Neuron (in vitro differentiated cells): Measurements from ENCODE around the gene FIBCD1.
"Not testable (repeated sequence)": the region's sequence is repeated elsewhere in the genome, so short reads cannot be mapped to it uniquely, and the experiment has no call there.

Experiments used
- H2AFZ ChIP-seq: one replicate; pipeline ENCODE4 v1.6.1; 2013; ENCODE audit warnings: low read depth, mild to moderate bottlenecking, inconsistent platforms, low read length, moderate library complexity
- H3K27me3 ChIP-seq: one replicate; pipeline ENCODE4 v1.6.1; 2013; ENCODE audit warnings: low read length; ENCODE audit not compliant: insufficient read depth
- H3K36me3 ChIP-seq: one replicate; pipeline ENCODE4 v1.6.1; 2013; ENCODE audit warnings: low read length; ENCODE audit not compliant: insufficient read depth
- H3K4me1 ChIP-seq: one replicate; pipeline ENCODE4 v1.6.1; 2013; ENCODE audit warnings: low read length; ENCODE audit not compliant: insufficient read depth
- H3K4me3 ChIP-seq: 2 replicates; pipeline ENCODE4 v1.5.1; 2013; ENCODE audit warnings: mild to moderate bottlenecking, low read length, moderate library complexity
- H3K9me3 ChIP-seq: one replicate; pipeline ENCODE4 v1.6.1; 2013; ENCODE audit warnings: low read length

Gene FIBCD1

DNA sequence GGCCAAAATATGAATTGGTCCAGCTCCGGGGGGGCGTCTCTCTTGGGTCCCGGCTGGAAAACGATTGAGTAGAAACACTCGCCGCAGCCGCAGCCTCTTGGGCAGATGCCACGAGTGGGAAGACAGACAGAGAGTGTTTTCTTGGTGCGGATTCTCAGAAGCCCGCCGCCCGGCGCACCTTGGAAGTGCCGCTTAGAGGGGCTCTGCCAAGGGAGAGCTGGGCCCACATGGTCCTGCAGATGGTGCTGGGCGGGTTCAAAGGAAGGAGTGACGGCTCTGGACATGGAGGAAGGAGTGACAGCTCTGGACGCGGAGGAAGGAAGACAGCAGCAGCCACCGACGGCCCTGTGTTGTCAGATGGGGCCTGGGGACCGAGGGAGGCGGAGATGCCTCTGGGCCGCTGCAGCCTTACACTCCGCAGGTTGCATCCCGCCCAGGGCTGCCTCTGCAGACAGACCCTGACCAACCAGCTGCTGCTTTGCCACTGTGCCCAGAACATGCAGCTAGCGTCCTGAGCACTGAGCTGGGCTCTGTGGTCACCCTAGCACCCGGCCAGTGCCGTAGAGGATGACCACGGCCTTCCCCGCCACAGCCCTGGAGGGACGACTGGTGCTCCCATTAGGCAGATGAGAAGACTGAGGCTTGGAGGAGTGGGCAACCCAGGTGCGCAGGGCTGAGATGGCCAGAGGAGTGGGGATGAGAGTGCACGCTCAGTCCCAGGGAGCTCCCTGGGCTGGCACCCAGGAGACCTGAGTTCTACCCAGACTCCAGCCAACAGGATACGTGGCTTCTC lies 21.7 kb downstream of the FIBCD1 start:
- Histone ChIP-seq H2AFZ (no peak overlapping the region), H3K36me3 (no peaks in the 10 kb centered on the region), H3K4me1 (peaks cover 32% of the 10 kb centered on the region), H3K27me3 (peaks cover 76% of the 10 kb centered on the region), H3K4me3 (no peak overlapping the region), H3K9me3 (no peaks in the 10 kb centered on the region)

DNA sequence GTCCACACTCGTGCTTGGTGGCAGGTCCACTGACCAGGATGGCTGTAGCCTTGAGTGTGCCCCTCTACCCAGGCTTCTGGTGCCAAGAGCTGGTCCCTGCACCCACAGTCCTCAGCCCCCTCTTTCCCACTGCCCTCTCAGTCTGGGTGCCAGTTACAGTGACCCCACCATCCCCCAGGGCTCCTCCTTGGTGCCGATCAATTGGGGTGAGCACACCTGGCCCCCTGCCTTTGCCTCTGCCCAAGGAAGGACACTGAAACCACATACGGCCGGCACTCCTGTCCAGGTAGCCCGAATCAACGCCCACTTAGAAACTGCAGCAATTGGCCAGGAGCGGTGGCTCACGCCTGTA lies 24.0 kb downstream of the FIBCD1 start:
- Histone ChIP-seq H3K4me1 (peaks cover 17% of the 10 kb centered on the region), H3K4me3 (no peak overlapping the region), H3K9me3 (no peaks in the 10 kb centered on the region), H2AFZ (no peak overlapping the region), H3K36me3 (no peaks in the 10 kb centered on the region), H3K27me3 (peaks cover 54% of the 10 kb centered on the region)

DNA sequence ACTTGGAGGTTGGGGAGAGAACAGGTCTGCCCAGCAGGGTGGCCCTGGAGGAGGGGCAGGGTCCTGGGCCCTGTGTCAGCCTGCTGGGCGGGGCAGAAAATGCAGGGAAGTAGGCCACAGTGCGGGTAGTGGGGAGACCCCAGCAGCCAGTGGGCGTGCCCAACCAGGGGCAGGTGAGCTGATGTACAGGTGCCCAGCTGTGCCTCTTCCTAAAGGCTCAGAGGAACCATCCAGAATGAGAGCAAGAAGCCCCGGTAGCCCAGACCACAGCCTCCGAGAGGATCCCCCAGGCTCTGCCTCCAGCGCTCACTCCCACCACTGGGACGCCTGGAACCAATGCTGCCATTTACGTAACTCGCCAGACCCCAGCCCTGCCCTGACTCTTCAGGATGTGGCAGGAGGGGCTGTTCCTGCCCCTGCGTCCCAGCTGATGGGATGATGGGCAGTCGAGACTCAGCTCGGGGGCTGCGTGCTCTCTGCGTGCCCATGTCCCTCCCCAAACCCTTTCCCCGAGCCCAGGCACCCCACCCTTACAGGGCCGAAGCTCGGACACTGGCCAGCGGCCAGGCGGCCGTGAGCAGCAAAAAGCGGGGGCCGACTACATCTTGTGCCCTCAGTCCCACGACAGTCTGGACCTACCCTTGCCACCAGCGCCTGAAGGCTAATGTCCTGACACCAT lies 24.5 kb downstream of the FIBCD1 start:
- H3K27me3 ChIP-seq: peaks cover 52% of the 10 kb centered on the region
- no peak overlapping the region for H3K4me3 ChIP-seq
- H3K36me3 ChIP-seq: no peaks in the 10 kb centered on the region
- no peak overlapping the region for H2AFZ ChIP-seq
- H3K4me1 ChIP-seq: peaks cover 17% of the 10 kb centered on the region
- no peaks in the 10 kb centered on the region for H3K9me3 ChIP-seq

DNA sequence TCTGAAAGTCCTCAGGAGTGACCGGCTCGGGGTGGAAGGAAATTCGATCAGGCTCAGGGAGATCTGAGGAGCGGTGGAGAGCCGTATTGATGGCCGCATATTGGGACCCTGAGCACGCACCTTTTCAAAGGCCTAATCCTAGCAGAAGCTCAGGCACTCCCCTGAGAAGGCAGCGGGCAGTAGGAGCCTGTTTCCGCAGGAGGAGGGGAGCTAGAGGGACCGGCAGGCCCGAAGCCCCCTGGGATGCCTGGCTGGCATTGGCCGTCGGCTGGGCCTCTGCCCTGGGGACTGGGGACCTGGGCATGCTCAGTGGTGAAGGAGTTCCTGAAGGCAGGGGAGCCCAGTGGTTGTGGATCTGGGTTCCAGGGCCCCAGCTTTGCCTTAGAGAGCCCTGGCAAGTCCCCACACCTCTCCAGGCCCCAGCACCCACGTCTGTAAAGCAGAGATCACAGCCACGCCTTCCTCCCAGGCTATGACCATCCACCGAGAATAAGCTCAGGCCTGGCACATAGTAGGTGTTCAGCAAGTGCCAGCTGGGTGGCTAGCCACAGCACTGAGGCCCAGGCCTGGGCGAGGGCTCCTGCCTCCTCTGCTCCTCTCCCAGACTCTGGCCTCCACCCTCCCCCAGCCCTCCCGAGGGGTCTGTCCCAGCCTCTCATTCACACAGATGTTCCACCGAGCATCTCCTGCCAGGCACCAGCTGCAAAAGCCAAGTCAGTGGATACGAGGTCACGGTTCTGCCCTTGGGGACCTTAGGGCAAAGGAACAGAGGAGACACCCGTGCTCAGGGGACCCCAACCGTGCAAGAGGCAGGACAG lies 25.2 kb downstream of the FIBCD1 start:
- Histone ChIP-seq H2AFZ (no peak overlapping the region), H3K9me3 (no peaks in the 10 kb centered on the region), H3K4me1 (peaks cover 17% of the 10 kb centered on the region), H3K4me3 (no peak overlapping the region), H3K27me3 (peaks cover 44% of the 10 kb centered on the region), H3K36me3 (no peaks in the 10 kb centered on the region)

DNA sequence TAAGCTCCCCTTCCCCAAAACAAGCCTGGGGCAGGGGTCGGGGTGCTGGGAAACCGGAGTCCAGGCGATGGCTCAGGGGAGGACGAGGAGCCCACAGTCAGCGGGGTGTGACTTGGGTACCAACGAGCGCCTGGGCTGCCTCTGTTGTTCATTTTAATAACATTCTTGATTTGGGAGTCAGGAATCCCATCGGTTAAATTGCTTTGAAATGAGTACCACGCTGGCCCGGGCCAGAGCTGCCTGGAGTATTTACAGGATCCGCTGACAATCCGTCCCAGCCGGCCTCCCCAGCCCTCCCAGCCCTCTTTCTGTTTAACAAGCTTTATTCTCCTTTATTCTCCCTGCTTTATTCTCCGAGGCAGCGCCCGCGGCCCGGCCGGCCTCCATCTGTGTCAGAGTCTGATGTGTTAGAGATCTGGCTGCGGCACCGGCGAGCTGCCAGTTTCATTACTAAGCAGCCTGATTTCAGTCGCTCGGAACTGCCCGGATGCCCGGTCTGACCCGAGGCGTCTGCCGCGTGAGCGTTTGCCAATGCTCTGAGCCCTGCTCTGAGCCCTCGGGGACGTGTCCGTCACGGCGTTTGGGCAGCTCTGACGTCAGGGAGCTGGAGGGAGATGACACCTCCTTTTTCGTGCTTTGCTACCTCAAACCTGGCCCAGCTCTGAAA lies 26.0 kb downstream of the FIBCD1 start:
- H3K9me3 ChIP-seq: no peaks in the 10 kb centered on the region
- peaks cover 17% of the 10 kb centered on the region for H3K4me1 ChIP-seq
- H3K36me3 ChIP-seq: no peaks in the 10 kb centered on the region
- peaks cover 38% of the 10 kb centered on the region for H3K27me3 ChIP-seq
- no peak overlapping the region for H2AFZ ChIP-seq
- no peak overlapping the region for H3K4me3 ChIP-seq

DNA sequence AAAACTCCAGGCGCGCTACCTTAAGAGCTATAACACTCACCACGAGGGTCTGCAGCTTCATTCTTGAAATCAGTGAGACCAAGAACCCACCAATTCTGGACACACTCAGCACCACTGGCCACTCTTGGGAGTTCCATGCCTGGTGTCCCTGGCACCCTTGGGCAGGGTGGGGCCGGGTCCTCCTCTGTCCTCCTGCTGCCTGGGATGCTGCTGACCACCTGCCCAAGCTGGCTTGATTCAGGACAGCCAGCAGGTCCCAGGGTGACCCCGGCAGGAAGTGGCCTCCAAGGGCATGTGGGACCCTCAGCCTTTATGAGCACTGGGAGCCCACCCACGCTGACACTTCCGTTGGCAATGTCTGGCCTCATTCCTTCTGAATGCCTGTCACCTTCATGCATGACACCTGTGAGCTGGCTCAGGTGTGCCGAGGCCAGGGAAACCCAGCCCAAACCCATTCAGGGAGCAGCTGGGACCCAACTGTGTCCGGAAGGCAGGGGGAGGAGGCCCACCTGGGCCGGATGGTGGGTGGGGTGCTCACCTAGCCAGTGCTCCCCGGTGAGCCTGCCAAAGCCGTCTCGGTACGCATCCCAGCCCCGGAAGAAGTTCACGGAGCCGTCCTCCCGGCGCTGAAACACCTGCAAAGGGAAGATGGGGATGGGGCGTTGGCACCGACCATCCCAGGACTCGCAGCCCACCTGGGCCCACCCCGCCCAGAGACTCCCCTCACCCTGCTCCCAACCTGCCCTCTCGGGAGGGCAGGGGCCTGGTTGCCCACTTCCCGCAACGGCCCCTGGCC lies 27.6 kb downstream of the FIBCD1 start:
- Histone ChIP-seq H3K9me3 (no peaks in the 10 kb centered on the region), H3K4me1 (peaks cover 17% of the 10 kb centered on the region), H3K27me3 (peaks cover 30% of the 10 kb centered on the region), H3K36me3 (no peaks in the 10 kb centered on the region), H2AFZ (no peak overlapping the region), H3K4me3 (no peak overlapping the region)

DNA sequence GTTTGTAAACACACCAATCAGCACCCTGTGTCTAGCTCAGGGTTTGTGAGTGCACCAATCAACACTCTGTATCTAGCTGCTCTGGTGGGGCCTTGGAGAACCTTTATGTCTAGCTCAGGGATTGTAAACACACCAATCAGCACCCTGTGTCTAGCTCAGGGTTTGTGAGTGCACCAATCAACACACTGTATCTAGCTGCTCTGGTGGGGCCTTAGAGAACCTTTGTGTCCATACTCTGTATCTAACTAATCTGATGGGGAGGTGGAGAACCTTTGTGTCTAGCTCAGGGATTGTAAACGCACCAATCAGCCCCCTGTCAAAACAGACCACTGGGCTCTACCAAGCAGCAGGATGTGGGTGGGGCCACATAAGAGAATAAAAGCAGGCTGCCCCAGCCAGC lies 28.4 kb downstream of the FIBCD1 start:
- not testable (repeated sequence) for H3K9me3 ChIP-seq, H3K36me3 ChIP-seq

DNA sequence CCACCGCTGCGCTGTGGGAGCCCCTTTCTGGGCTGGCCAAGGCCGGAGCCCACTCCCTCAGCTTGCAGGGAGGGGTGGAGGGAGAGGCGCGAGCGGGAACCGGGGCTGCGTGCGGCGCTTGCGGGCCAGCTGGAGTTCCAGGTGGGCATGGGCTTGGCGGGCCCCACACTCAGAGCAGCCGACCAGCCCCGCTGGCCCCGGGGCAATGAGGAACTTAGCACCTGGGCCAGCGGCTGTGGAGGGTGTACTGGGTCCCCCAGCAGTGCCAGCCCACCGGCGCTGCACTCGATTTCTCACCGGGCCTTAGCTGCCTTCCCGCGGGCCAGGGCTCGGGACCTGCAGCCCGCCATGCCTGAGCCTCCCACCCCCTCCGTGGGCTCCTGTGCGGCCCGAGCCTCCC lies 29.0 kb downstream of the FIBCD1 start:
- peaks cover 27% of the 10 kb centered on the region for H3K27me3 ChIP-seq
- not testable (repeated sequence) for H3K4me3 ChIP-seq, H3K36me3 ChIP-seq, H3K9me3 ChIP-seq, H2AFZ ChIP-seq
- peaks cover 17% of the 10 kb centered on the region for H3K4me1 ChIP-seq

More for the DNA sequence above, 28.4 kb downstream of the FIBCD1 start:
- H3K4me3 ChIP-seq, H2AFZ ChIP-seq: not testable (repeated sequence)
- Histone ChIP-seq H3K4me1 (peaks cover 17% of the 10 kb centered on the region), H3K27me3 (peaks cover 27% of the 10 kb centered on the region)

DNA sequence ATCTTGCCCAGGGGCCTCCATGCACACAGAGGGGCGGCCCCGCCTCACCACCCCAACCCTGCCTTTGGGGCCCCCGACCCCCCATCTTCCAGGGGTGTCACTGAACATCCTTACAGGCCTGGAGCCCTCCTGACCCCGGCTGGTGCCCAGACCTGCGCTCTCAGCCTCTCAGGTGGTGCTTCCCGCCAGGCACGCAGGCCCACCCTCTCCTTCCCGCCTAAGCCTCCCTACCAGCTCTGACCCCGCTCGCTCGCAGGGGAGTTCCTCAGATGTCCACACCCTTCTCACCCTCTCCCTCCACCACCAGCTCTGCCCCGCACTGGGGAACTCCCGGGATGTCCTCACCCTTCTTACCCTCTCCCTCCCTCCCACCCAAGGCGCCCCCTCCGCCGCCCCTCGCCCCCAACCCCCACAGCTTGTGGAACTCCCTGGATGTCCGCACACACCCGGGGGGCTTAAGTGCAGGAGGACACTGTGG lies 30.1 kb downstream of the FIBCD1 start:
- H2AFZ ChIP-seq: no peak overlapping the region
- H3K36me3 ChIP-seq: no peaks in the 10 kb centered on the region
- H3K27me3 ChIP-seq: peaks cover 18% of the 10 kb centered on the region
- no peak overlapping the region for H3K4me3 ChIP-seq
- no peaks in the 10 kb centered on the region for H3K9me3 ChIP-seq
- H3K4me1 ChIP-seq: peaks cover 13% of the 10 kb centered on the region

DNA sequence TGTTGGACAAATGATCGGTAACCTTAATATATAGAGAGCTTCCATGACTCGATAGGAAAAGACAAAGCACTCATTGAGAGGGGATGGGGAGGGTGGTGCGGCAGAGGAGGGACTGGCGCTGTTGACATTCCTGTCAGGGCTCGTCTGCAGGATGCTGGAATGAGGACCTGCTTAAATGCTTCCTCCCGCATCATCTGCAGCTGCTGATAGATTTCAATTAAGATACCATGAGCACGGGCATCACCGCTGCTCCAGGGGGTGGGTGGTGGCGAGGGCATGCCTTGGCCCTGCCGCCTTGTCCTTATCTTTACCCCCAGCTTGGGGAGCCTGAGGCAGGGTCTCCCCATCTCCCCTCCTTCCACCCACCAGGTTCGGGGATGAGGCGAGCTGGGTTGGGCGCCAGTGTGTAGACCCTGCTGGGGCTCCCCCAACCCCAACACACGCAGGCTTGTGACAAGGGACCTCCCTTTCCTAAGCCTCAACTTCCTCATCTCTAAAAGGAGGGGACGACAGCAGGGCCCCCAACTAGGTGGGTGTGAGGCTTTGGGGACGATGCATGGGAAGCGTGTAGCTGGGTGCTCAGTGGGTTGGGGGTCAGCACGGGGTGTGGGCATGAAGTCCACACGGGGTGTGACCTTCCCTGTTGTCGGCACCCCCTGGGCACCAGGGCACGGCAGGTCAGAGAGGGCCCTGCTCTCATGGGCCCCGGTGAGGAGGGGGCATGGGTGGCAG lies 30.7 kb downstream of the FIBCD1 start:
- H3K4me1 ChIP-seq: peaks cover 7% of the 10 kb centered on the region
- no peaks in the 10 kb centered on the region for H3K36me3 ChIP-seq
- H3K4me3 ChIP-seq: no peak overlapping the region
- H2AFZ ChIP-seq: no peak overlapping the region
- peaks cover 12% of the 10 kb centered on the region for H3K27me3 ChIP-seq
- H3K9me3 ChIP-seq: no peaks in the 10 kb centered on the region

DNA sequence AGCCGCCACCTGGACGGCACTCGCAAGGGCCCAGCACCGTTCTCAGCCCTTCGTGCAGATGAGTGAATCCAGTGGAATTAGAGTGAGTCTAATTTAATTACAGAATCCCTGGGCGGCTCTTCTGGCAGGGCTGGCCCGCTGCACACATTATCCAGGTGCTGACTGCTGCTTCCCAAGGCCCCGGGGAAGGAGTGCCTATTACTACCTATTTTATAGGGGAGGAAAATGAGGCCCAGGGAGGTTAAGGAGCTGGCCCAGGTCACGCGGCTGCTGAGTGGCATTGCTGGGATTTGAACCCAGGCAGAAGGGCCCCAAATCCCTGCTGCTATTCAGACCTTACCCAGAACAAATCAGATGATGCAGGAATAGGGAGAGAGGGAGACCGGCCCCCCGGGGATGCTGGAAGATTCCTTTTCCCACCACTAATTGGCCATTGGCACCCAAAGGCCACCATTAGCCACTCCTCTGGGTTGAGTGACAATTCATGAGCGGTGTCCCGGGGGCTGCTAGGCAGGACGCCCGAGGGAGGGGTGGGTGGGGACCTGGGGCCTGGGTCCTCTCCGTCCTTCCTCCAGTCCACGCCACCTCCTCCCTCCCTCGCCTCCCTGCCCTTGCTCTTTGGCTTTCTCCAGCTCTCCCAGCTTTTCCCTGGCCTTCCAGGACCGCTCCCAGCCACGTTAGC lies 32.2 kb downstream of the FIBCD1 start:
- Histone ChIP-seq H3K36me3 (no peaks in the 10 kb centered on the region), H3K9me3 (no peaks in the 10 kb centered on the region), H3K4me3 (no peak overlapping the region), H3K27me3 (peaks cover 19% of the 10 kb centered on the region), H2AFZ (no peak overlapping the region), H3K4me1 (no peaks in the 10 kb centered on the region)
